AML-193 (cell line): ENCODE data around the gene CXCL10.

Experiments used
- DNase-seq, 2 experiments: peaks; one replicate each; lab custom pipeline; 2025; lab: John Stamatoyannopoulos, UW

Gene CXCL10

DNA sequence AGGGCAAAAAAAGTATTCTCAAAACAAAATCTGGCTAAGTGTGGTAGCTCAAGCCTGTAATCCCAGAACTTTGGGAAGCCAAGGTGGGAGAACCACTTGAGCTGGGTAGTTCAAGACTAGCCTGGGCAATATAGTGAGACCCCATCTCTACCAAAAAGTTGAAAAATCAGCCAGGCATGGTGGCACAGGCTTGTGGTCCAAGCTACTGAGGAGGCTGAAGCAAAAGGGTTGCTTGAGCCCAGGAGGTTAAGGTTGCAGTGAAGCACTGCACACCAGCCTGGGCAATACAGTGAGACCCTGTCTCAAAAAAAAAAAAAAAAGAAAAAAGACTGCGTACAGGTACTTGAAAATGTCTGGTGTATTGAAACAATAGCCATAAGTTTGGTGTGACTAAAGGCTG, 30.8 kb downstream of the CXCL10 start:
- no peak for DNase-seq

DNA sequence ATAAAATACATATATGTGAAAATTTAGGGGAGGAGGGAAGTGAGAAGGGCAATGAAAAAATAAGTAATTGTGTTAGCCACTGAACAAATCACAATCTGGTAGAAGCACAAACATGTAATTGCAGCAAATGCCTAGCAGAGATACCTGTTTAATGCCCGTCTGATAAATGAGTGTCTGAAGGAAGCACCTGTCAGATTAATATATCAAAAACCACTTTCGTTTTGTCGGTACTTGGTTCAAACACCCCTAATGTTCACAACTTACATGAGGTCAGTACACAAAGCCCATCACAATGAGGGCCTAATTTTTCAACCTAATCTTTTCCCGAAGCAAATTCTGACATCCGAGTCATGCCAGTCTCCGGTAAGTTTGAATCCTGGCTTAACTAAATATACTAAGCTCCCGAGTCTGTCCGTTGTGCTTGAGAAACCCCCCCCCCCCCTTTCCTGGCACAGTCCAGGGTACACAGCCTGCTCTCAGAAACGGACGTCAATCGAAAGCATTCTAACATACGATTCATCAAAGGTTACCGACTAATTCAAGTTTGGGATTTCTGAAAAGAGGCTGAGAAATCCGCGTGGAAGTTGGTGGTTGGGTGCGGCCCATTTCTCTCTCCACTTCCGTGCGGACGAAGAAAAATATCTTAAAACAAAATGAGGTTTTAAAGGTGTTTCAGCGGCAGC, 33.3 kb downstream of the CXCL10 start:
- DNase-seq: no peak

GRCh38 chr4:75985116-75985515, 38.2 kb downstream of the CXCL10 start:
- no peak for DNase-seq

GRCh38 chr4:75980576-75980975, 42.7 kb downstream of the CXCL10 start:
- no peak for DNase-seq

DNA sequence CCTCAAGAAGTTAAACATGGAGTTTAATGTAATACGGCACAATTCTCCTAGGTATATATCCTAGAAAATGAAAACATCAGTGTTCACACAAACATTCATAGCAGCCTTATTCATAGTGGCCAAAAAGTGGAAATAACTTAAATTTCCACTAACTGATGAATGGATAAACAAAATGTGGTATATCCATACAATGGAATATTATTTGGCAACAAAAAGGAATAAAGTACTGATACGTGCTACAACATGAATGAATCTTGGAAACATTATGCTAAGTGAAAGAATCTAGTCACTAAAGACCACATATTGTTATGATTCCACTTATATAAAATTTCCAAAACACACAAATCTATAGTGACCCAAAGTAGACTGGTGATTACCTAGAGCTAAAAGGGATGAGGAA, 47.1 kb downstream of the CXCL10 start:
- no peak for DNase-seq

GRCh38 chr4:75973766-75974165, 49.5 kb downstream of the CXCL10 start:
- DNase-seq: no peak
